ENCODE measurements around the gene PLEKHG5. TPM values are rescaled to one million over a fixed set of nuclear protein-coding genes. Genes with fewer than 3 reads are reported as not detected.

The PLEKHG5 gene
- total and polyA plus RNA-seq, 9 donors: 2.0 to 13.1 (median 9.4) TPM

GRCh38 chr1:6496890-6497214 lies 5.4 kb upstream of the PLEKHG5 start:
- H3K4me1 ChIP-seq (ENCODE audit: insufficient read depth): peaks cover 7% of the 10 kb centered on the region
- no peaks in the 10 kb centered on the region for H3K27me3 ChIP-seq
- H3K9me3 ChIP-seq: no peaks in the 10 kb centered on the region
- H3K36me3 ChIP-seq: no peaks in the 10 kb centered on the region
- peak overlapping the region; percentile 53 for H3K4me3 ChIP-seq
- intact Hi-C loops (cut with DNase I): loop anchor here in 1 of 4 donors (10.0 kb wide), 1 partner anchor 58 kb away; the partner anchor contains the start of genes NOL9 and TAS1R1
- TF ChIP-seq CTCF (IDR thresholded peaks at IDR 0.05) (no peak), EP300 (IDR thresholded peaks at IDR 0.05) (no peak), POLR2A (IDR thresholded peaks at IDR 0.05) (no peak)
- H3K27ac ChIP-seq: peak overlapping the region in 1 of 2 donors; percentile 7
- 1 to 3% (median 1%) methylated on average over 19 to 21 of the region's 21 CpGs for WGBS, 3 donors
- no peak for DNase-seq

- intact Hi-C loops (cut with DNase I): loop anchor here in 1 of 4 donors (10.0 kb wide), 1 partner anchor 58 kb away; the partner anchor contains the start of genes NOL9 and TAS1R1
- peaks cover 4% of the 10 kb centered on the region for H3K4me1 ChIP-seq (ENCODE audit: insufficient read depth)
- no peak for TF ChIP-seq POLR2A (IDR thresholded peaks at IDR 0.05)
- no peak for TF ChIP-seq EP300 (IDR thresholded peaks at IDR 0.05)
- TF ChIP-seq CTCF (IDR thresholded peaks at IDR 0.05): no peak
- H3K27me3 ChIP-seq: no peaks in the 10 kb centered on the region
- no peak overlapping the region for H3K27ac ChIP-seq
- 37% methylated on average over 13 of the region's 13 CpGs for WGBS, 3 donors
- peak in 1 of 5 donors; percentile 33 for DNase-seq
- H3K9me3 ChIP-seq: no peaks in the 10 kb centered on the region
- no peak overlapping the region for H3K4me3 ChIP-seq
- no peaks in the 10 kb centered on the region for H3K36me3 ChIP-seq
Observed at GRCh38 chr1:6496365-6496721, 4.9 kb upstream of the PLEKHG5 start.

- intact Hi-C loops (cut with DNase I): loop anchor here in 1 of 4 donors (10.0 kb wide), 1 partner anchor 59 kb away; the partner anchor contains the start of genes NOL9 and TAS1R1
- no peaks in the 10 kb centered on the region for H3K27me3 ChIP-seq
- WGBS, 3 donors: 87 to 90% (median 89%) methylated on average over 14 of the region's 14 CpGs
- no peaks in the 10 kb centered on the region for H3K36me3 ChIP-seq
- H3K4me3 ChIP-seq: no peak overlapping the region
- no peaks in the 10 kb centered on the region for H3K4me1 ChIP-seq (ENCODE audit: insufficient read depth)
- TF ChIP-seq CTCF (IDR thresholded peaks at IDR 0.05) (no peak), POLR2A (IDR thresholded peaks at IDR 0.05) (no peak), EP300 (IDR thresholded peaks at IDR 0.05) (no peak)
- H3K27ac ChIP-seq: no peak overlapping the region
- peak in 1 of 5 donors; percentile 24 for DNase-seq
- no peaks in the 10 kb centered on the region for H3K9me3 ChIP-seq
Observed at GRCh38 chr1:6495540-6496364, 4.3 kb upstream of the PLEKHG5 start.

GRCh38 chr1:6495041-6495441 lies 3.6 kb upstream of the PLEKHG5 start:
- H3K4me1 ChIP-seq (ENCODE audit: insufficient read depth): peaks cover 3% of the 10 kb centered on the region
- DNase-seq: peak in 1 of 5 donors; percentile 31
- H3K27me3 ChIP-seq: no peaks in the 10 kb centered on the region
- no peaks in the 10 kb centered on the region for H3K9me3 ChIP-seq
- no peak overlapping the region for H3K27ac ChIP-seq
- no peak overlapping the region for H3K4me3 ChIP-seq
- intact Hi-C loops (cut with DNase I): loop anchor here in 1 of 4 donors (10.0 kb wide), 1 partner anchor 60 kb away; the partner anchor contains the start of genes NOL9 and TAS1R1
- TF ChIP-seq EP300 (IDR thresholded peaks at IDR 0.05) (no peak), POLR2A (IDR thresholded peaks at IDR 0.05) (no peak), CTCF (IDR thresholded peaks at IDR 0.05) (no peak)
- WGBS, 3 donors: 68 to 80% (median 75%) methylated on average over 13 of the region's 13 CpGs
- H3K36me3 ChIP-seq: no peaks in the 10 kb centered on the region
